ENCODE results near the gene REXO1. TPM values are rescaled to one million over a fixed set of nuclear protein-coding genes. Genes with fewer than 3 reads are reported as not detected.

Gene REXO1
- total and polyA plus RNA-seq, 2 of the 8 experiments (the other 6 are each of a cell fraction or from before 2014, with no cell fraction given) = 42.4 to 44.3 TPM

- FAIRE-seq (no peak), DNase-seq (ENCODE audit: low read depth in 1 of 2, low spot score in 2 of 2) (no peak)
- POLR2A ChIA-PET (ENCODE audit: partially characterized antibody) = no interaction called here
- no peaks in the 10 kb centered on the region for H3K79me2 ChIP-seq (ENCODE audit: control insufficient read depth in 1 of 2, insufficient read depth in 2 of 2, low read length in 2 of 2)
- H4K20me1 ChIP-seq (replicated peaks in 1 of 2; ENCODE audit: control insufficient read depth in 1 of 2, insufficient read depth in 2 of 2, low read length in 2 of 2) = peaks cover 0 to 2% of the 10 kb centered on the region in 2 experiments
- no peak overlapping the region for H3K18ac ChIP-seq (ENCODE audit: extremely low read depth, low read length)
- no peak overlapping the region for H3K27ac ChIP-seq (ENCODE audit: low read depth, low read length)
- H2BK15ac ChIP-seq (ENCODE audit: low read length) = no peak overlapping the region
- H4K91ac ChIP-seq (replicated peaks; ENCODE audit: insufficient read length, low read length) = no peak overlapping the region
- H3K23me2 ChIP-seq (ENCODE audit: low read depth, low read length) = no peaks in the 10 kb centered on the region; the same call in 1 of the 2 replicates
- H3K36me3 ChIP-seq (ENCODE audit: control insufficient read depth in 2 of 4, insufficient read depth in 4 of 4, low read length in 3 of 4) = no peaks in the 10 kb centered on the region
- no peak overlapping the region for H3K4ac ChIP-seq (replicated peaks; ENCODE audit: insufficient read length, low read depth, low read length)
- no peak overlapping the region; a peak in 1 of 4 replicates for H3K4me2 ChIP-seq (ENCODE audit: insufficient read depth in 1 of 2, low read depth in 2 of 2, low read length in 2 of 2)
- H3K79me1 ChIP-seq (ENCODE audit: low read depth, low read length) = no peaks in the 10 kb centered on the region
- peaks cover 0 to 3% (median 0%) of the 10 kb centered on the region in 4 experiments; a peak in 1 of 7 replicates for H3K4me1 ChIP-seq (replicated peaks in 1 of 4; ENCODE audit: control insufficient read depth in 3 of 4, insufficient read depth in 4 of 4, low read length in 3 of 4)
- no peak overlapping the region for H3K4me3 ChIP-seq (ENCODE audit: extremely low read depth in 1 of 4, insufficient read depth in 2 of 4, low read depth in 3 of 4, low read length in 4 of 4)
- no peak overlapping the region for H4K5ac ChIP-seq (ENCODE audit: insufficient read length, low read depth, low read length)
- H3K23ac ChIP-seq (ENCODE audit: insufficient read length) = no peak overlapping the region
- H2BK5ac ChIP-seq (ENCODE audit: low read depth, low read length) = no peak overlapping the region
- H3K56ac ChIP-seq (replicated peaks; ENCODE audit: insufficient read length, low read depth, low read length) = no peak overlapping the region
- H2BK20ac ChIP-seq (ENCODE audit: low read length) = no peak overlapping the region
- no peak overlapping the region for H2AK5ac ChIP-seq (ENCODE audit: low read depth, low read length)
- H3K9ac ChIP-seq (replicated peaks in 1 of 4; ENCODE audit: extremely low read depth in 1 of 4, low read depth in 3 of 4, low read length in 3 of 4) = no peak overlapping the region
- H2BK120ac ChIP-seq (replicated peaks; ENCODE audit: low read depth, low read length) = no peak overlapping the region
- no peak overlapping the region for H3K14ac ChIP-seq (ENCODE audit: insufficient read length)
- H3K9me3 ChIP-seq (ENCODE audit: insufficient read depth in 2 of 2, low read depth in 1 of 2, low read length in 1 of 2) = peaks cover 3 to 9% of the 10 kb centered on the region in 2 experiments; a peak in 2 of 4 replicates
- H4K8ac ChIP-seq (ENCODE audit: extremely low read depth, insufficient read depth, low read length) = no peak overlapping the region; the same call in 1 of the 2 replicates
- CTCF ChIA-PET (ENCODE audit: partially characterized antibody) = interaction anchor here (1.5 to 7.2 kb wide), 5 partner anchors 9 to 40 kb away, joined by 6 to 150 read pairs (median 8); no protein-coding TSS in a partner anchor
- no peak overlapping the region for H2AFZ ChIP-seq (ENCODE audit: low read length)
- 82% methylated on average over 8 of the region's 8 CpGs; no CpG with 5 or more reads in 1 of the 2 experiments for WGBS, 2 experiments (ENCODE audit: extremely low coverage in 1 of 2, insufficient coverage in 1 of 2, insufficient read length in 1 of 2, insufficient replicate concordance in 2 of 2, low coverage in 1 of 2, low lambda C conversion rate in 2 of 2, missing lambda C conversion rate in 1 of 2)
- peaks cover 2 to 24% (median 17%) of the 10 kb centered on the region in 4 experiments; a peak in 6 of 7 replicates for H3K27me3 ChIP-seq (replicated peaks in 1 of 4; ENCODE audit: control insufficient read depth in 3 of 4, extremely low read depth in 1 of 4, insufficient read depth in 3 of 4, low read length in 3 of 4)
- H2BK12ac ChIP-seq (ENCODE audit: low read depth, low read length) = no peak overlapping the region
- no peak for TF ChIP-seq CHD2 (IDR thresholded peaks at IDR 0.05; ENCODE audit: low read length)
- TF ChIP-seq, protein P1, sequence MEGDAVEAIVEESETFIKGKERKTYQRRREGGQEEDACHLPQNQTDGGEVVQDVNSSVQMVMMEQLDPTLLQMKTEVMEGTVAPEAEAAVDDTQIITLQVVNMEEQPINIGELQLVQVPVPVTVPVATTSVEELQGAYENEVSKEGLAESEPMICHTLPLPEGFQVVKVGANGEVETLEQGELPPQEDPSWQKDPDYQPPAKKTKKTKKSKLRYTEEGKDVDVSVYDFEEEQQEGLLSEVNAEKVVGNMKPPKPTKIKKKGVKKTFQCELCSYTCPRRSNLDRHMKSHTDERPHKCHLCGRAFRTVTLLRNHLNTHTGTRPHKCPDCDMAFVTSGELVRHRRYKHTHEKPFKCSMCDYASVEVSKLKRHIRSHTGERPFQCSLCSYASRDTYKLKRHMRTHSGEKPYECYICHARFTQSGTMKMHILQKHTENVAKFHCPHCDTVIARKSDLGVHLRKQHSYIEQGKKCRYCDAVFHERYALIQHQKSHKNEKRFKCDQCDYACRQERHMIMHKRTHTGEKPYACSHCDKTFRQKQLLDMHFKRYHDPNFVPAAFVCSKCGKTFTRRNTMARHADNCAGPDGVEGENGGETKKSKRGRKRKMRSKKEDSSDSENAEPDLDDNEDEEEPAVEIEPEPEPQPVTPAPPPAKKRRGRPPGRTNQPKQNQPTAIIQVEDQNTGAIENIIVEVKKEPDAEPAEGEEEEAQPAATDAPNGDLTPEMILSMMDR (IDR thresholded peaks at IDR 0.05; ENCODE audit: control extremely low read depth in 1 of 3, insufficient read depth in 1 of 3, low read depth in 1 of 3, low read length in 3 of 3) = no peak
- TF ChIP-seq CHD1 (IDR thresholded peaks at IDR 0.05; ENCODE audit: low read depth, low read length) = no peak
- no peak for TF ChIP-seq HDAC2 (IDR thresholded peaks at IDR 0.05; ENCODE audit: borderline replicate concordance in 1 of 2, low read depth in 2 of 2, low read length in 2 of 2)
- TF ChIP-seq SP1 (IDR thresholded peaks at IDR 0.05; ENCODE audit: low read depth, low read length) = no peak
- TF ChIP-seq, protein P2, sequence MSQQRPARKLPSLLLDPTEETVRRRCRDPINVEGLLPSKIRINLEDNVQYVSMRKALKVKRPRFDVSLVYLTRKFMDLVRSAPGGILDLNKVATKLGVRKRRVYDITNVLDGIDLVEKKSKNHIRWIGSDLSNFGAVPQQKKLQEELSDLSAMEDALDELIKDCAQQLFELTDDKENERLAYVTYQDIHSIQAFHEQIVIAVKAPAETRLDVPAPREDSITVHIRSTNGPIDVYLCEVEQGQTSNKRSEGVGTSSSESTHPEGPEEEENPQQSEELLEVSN (IDR thresholded peaks at IDR 0.05) = no peak
- TF ChIP-seq TEAD4 (IDR thresholded peaks at IDR 0.05; ENCODE audit: low read depth, low read length) = no peak
Observed at GRCh38 chr19:1786668-1787067, 61.6 kb downstream of the REXO1 start.

Measured in H1 (cell line).